GM18868 (cell line): Measurements from ENCODE around the gene NIN.

Experiments used
- ATAC-seq: cut with Tn5 transposase; IDR thresholded peaks from one replicate; pipeline ENCODE4 v1.9.1; 2021; ENCODE audit warnings: mild to moderate bottlenecking, moderate library complexity; ENCODE audit not compliant: unreplicated experiment

The NIN gene

GRCh38 chr14:50830932-50831725 lies at the start of gene NIN:
Gene NIN, minus strand, starts transcription at chr14:50831162. Its CDS starts 9,106 bp downstream, at chr14:50822056.
- peak; percentile 80 for ATAC-seq

- peak; percentile 97 for ATAC-seq
Measured at GRCh38 chr14:50875359-50876070, 44.6 kb upstream of the NIN start.

GRCh38 chr14:50874757-50875156 lies 43.8 kb upstream of the NIN start:
- ATAC-seq = no peak

GRCh38 chr14:50871914-50872732 lies 41.2 kb upstream of the NIN start, which contains the start of gene ABHD12B:
Gene ABHD12B, plus strand, starts transcription at chr14:50872053. Its CDS starts 122 bp downstream, at chr14:50872175.
- ATAC-seq = no peak

GRCh38 chr14:50871228-50871627 lies 40.3 kb upstream of the NIN start:
- ATAC-seq = no peak

GRCh38 chr14:50865391-50866076 lies 34.6 kb upstream of the NIN start:
- no peak for ATAC-seq

- no peak for ATAC-seq
Measured at GRCh38 chr14:50864946-50865345, 34.0 kb upstream of the NIN start.

GRCh38 chr14:50864237-50864636 lies 33.3 kb upstream of the NIN start:
- ATAC-seq = no peak

- no peak for ATAC-seq
Measured at GRCh38 chr14:50862036-50862570, 31.1 kb upstream of the NIN start.

GRCh38 chr14:50860478-50861086 lies 29.6 kb upstream of the NIN start:
- ATAC-seq = peak; percentile 35

GRCh38 chr14:50859296-50859624 lies 28.3 kb upstream of the NIN start:
- no peak for ATAC-seq

- ATAC-seq = no peak
Measured at GRCh38 chr14:50856660-50857059, 25.7 kb upstream of the NIN start.

GRCh38 chr14:50855558-50855957 lies 24.6 kb upstream of the NIN start:
- ATAC-seq = no peak

- ATAC-seq = no peak
Measured at GRCh38 chr14:50854521-50854920, 23.6 kb upstream of the NIN start.

GRCh38 chr14:50853891-50854290 lies 22.9 kb upstream of the NIN start:
- no peak for ATAC-seq

- no peak for ATAC-seq
Measured at GRCh38 chr14:50846226-50846880, 15.4 kb upstream of the NIN start.

- no peak for ATAC-seq
Measured at GRCh38 chr14:50845166-50845565, 14.2 kb upstream of the NIN start.

GRCh38 chr14:50844391-50844790 lies 13.4 kb upstream of the NIN start:
- no peak for ATAC-seq

- ATAC-seq = no peak
Measured at GRCh38 chr14:50839691-50840090, 8.7 kb upstream of the NIN start.

GRCh38 chr14:50839048-50839447 lies 8.1 kb upstream of the NIN start:
- peak; percentile 60 for ATAC-seq
